AG04450 (cell line): ENCODE results near the gene GRHL1. TPM values are rescaled to one million over a fixed set of nuclear protein-coding genes. Genes with fewer than 3 reads are reported as not detected.

ENCODE experiments used
- CTCF ChIA-PET: fragments of 300-600, 350-600 bp; formaldehyde crosslinking; extraction: SDS; loops from one replicate; lab custom pipeline; 2022; ENCODE audit warnings: antibody characterized with exemption, inconsistent platforms; lab: Charles Lee
- POLR2A ChIA-PET: fragments of 350-600 bp; formaldehyde crosslinking; extraction: SDS; loops from one replicate; lab custom pipeline; 2021; ENCODE audit warnings: antibody characterized with exemption, inconsistent platforms; lab: Yijun Ruan, JAX
- DNase-seq: peaks from one replicate; pipeline ENCODE4 v3.0.0-alpha.2; 2011; ENCODE audit warnings: low read depth, low spot score
- H3K27ac ChIP-seq: one replicate; pipeline ENCODE4 v1.5.1; 2012; ENCODE audit warnings: low read depth, low read length, control low read depth
- H3K27me3 ChIP-seq: one replicate; pipeline ENCODE4 v1.6.0; 2012; ENCODE audit warnings: low read length; ENCODE audit not compliant: control insufficient read depth, insufficient read depth
- H3K4me3 ChIP-seq: 2 replicates; pipeline ENCODE4 v1.5.1; 2011; ENCODE audit warnings: mild to moderate bottlenecking, low read depth, low read length, control low read depth
- H3K9me3 ChIP-seq: 2 replicates; pipeline ENCODE4 v1.5.1; 2012; ENCODE audit warnings: low read length; ENCODE audit not compliant: control insufficient read depth, insufficient read depth
- CTCF ChIP-seq: IDR thresholded peaks from 2 replicates; pipeline ENCODE4 v1.5.1; 2011; ENCODE audit warnings: low read depth, low read length, control low read depth, inconsistent platforms
- polyA plus RNA-seq: library from polyadenylated mRNA; depleted of rRNA; stranded (reverse); fragments of >200 nt; gene quantifications from 2 replicates; pipeline ENCODE4 v1.2.3, GENCODE V29; 2011

The GRHL1 gene
- polyA plus RNA-seq, 1 experiment = 0.64 TPM

- Histone ChIP-seq H3K27me3 (no peaks in the 10 kb centered on the region), H3K4me3 (no peak overlapping the region), H3K27ac (no peak overlapping the region), H3K9me3 (no peaks in the 10 kb centered on the region)
- ChIA-PET POLR2A (no interaction called here), CTCF (interaction anchor here (2.5 kb wide), 1 partner anchor 9 kb away, joined by 31 read pairs; no protein-coding TSS in a partner anchor)
- DNase-seq = no peak
- no peak for TF ChIP-seq CTCF
Measured at GRCh38 chr2:9993488-9994165, 42.1 kb downstream of the GRHL1 start.

GRCh38 chr2:9994462-9994861 is 43.0 kb downstream of the GRHL1 start:
- no peak overlapping the region for H3K4me3 ChIP-seq
- no peaks in the 10 kb centered on the region for H3K27me3 ChIP-seq
- TF ChIP-seq CTCF = no peak
- H3K27ac ChIP-seq = no peak overlapping the region
- ChIA-PET CTCF (no interaction called here), POLR2A (no interaction called here)
- DNase-seq = no peak
- no peaks in the 10 kb centered on the region for H3K9me3 ChIP-seq

- Histone ChIP-seq H3K27me3 (no peaks in the 10 kb centered on the region), H3K27ac (no peak overlapping the region), H3K9me3 (no peaks in the 10 kb centered on the region), H3K4me3 (no peak overlapping the region)
- TF ChIP-seq CTCF = no peak
- no peak for DNase-seq
- ChIA-PET CTCF (interaction anchor here (3.8 kb wide), 1 partner anchor 11 kb away, joined by 41 read pairs; no protein-coding TSS in a partner anchor), POLR2A (no interaction called here)
Measured at GRCh38 chr2:9995059-9995458, 43.6 kb downstream of the GRHL1 start.

- Histone ChIP-seq H3K27me3 (no peaks in the 10 kb centered on the region), H3K27ac (no peak overlapping the region), H3K4me3 (no peak overlapping the region), H3K9me3 (no peaks in the 10 kb centered on the region)
- ChIA-PET POLR2A (no interaction called here), CTCF (interaction anchor here (1.0 to 3.8 kb wide), 2 partner anchors 9 to 13 kb away, joined by 3 to 41 read pairs; no protein-coding TSS in a partner anchor)
- DNase-seq = no peak
- TF ChIP-seq CTCF = no peak
Measured at GRCh38 chr2:9996321-9996720, 44.8 kb downstream of the GRHL1 start.

GRCh38 chr2:9997936-9998335 is 46.4 kb downstream of the GRHL1 start:
- no peaks in the 10 kb centered on the region for H3K9me3 ChIP-seq
- no peak overlapping the region for H3K4me3 ChIP-seq
- no peak for TF ChIP-seq CTCF
- ChIA-PET CTCF (interaction anchor here (3.8 kb wide), 1 partner anchor 14 kb away, joined by 41 read pairs; no protein-coding TSS in a partner anchor), POLR2A (no interaction called here)
- DNase-seq = no peak
- no peak overlapping the region for H3K27ac ChIP-seq
- H3K27me3 ChIP-seq = no peaks in the 10 kb centered on the region
